Airway epithelial cell (primary cell): ENCODE results near the gene MSH5. TPM values are rescaled to one million over a fixed set of nuclear protein-coding genes. Genes with fewer than 3 reads are reported as not detected.

Experiments used
- total RNA-seq: library from RNA; depleted of rRNA; stranded (reverse); fragments of >200 nt; gene quantifications from 2 replicates; pipeline ENCODE4 v1.2.3, GENCODE V29; 2015

MSH5 gene
- total RNA-seq, 1 donor from 2014 or later = 10.5 TPM

Other genes starting within 250 kb of the MSH5 start
- gene MICB, start 241.9 kb upstream of the MSH5 start, total RNA-seq = 5.2 and 9.3 TPM in 2 replicates
- not detected in 2 replicates for gene MCCD1, start 211.0 kb upstream of the MSH5 start, total RNA-seq
- gene DDX39B, start 198.0 kb upstream of the MSH5 start, total RNA-seq = 291 and 399 TPM in 2 replicates
- 0.19 and 0.28 TPM in 2 replicates for gene ATP6V1G2, start 193.4 kb upstream of the MSH5 start, total RNA-seq
- gene NFKBIL1, start 192.4 kb upstream of the MSH5 start, total RNA-seq = 16.3 and 17.6 TPM in 2 replicates
- gene LTA, start 167.7 kb upstream of the MSH5 start, total RNA-seq = not detected in 2 replicates
- 0.23 and 0.28 TPM in 2 replicates for gene TNF, start 164.4 kb upstream of the MSH5 start, total RNA-seq
- 0.85 and 1.5 TPM in 2 replicates for gene LTB, start 157.6 kb upstream of the MSH5 start, total RNA-seq
- not detected in 2 replicates for gene LST1, start 153.7 kb upstream of the MSH5 start, total RNA-seq
- not detected in 2 replicates for gene NCR3, start 147.0 kb upstream of the MSH5 start, total RNA-seq
- gene AIF1, start 124.8 kb upstream of the MSH5 start, total RNA-seq = not detected in 2 replicates
- gene PRRC2A, start 119.3 kb upstream of the MSH5 start, total RNA-seq = 63.4 and 119 TPM in 2 replicates
- gene BAG6, start 87.3 kb upstream of the MSH5 start, total RNA-seq = 200 and 272 TPM in 2 replicates
- gene APOM, start 84.1 kb upstream of the MSH5 start, total RNA-seq = 2.3 and 3.9 TPM in 2 replicates
- gene C6orf47, start 79.2 kb upstream of the MSH5 start, total RNA-seq = 17.0 and 18.1 TPM in 2 replicates
- gene GPANK1, start 75.0 kb upstream of the MSH5 start, total RNA-seq = 14.5 and 14.7 TPM in 2 replicates
- gene CSNK2B, start 73.9 kb upstream of the MSH5 start, total RNA-seq = 236 and 271 TPM in 2 replicates
- 0.60 and 2.1 TPM in 2 replicates for gene LY6G5B, start 70.0 kb upstream of the MSH5 start, total RNA-seq
- 0.42 and 0.79 TPM in 2 replicates for gene LY6G5C, start 58.9 kb upstream of the MSH5 start, total RNA-seq
- 26.8 and 31.6 TPM in 2 replicates for gene ABHD16A, start 36.7 kb upstream of the MSH5 start, total RNA-seq
- not detected in 2 replicates for gene LY6G6F, start 33.1 kb upstream of the MSH5 start, total RNA-seq
- gene LY6G6D, start 24.7 kb upstream of the MSH5 start, total RNA-seq = not detected in 2 replicates
- gene LY6G6C, start 18.3 kb upstream of the MSH5 start, total RNA-seq = 1.5 and 3.7 TPM in 2 replicates
- 0.49 TPM in 1 of 2 replicates, not detected in the other for gene MPIG6B, start 16.6 kb upstream of the MSH5 start, total RNA-seq
- 28.1 and 43.2 TPM in 2 replicates for gene DDAH2, start 10.7 kb upstream of the MSH5 start, total RNA-seq
- 445 and 657 TPM in 2 replicates for gene CLIC1, start 3.5 kb upstream of the MSH5 start, total RNA-seq
- 0.63 and 2.0 TPM in 2 replicates for gene SAPCD1, start 22.7 kb downstream of the MSH5 start, total RNA-seq
- 1.6 and 2.8 TPM in 2 replicates for gene VWA7, start 37.3 kb downstream of the MSH5 start, total RNA-seq
- gene VARS1, start 55.7 kb downstream of the MSH5 start, total RNA-seq = 109 and 115 TPM in 2 replicates
- 73.8 and 83.4 TPM in 2 replicates for gene LSM2, start 67.0 kb downstream of the MSH5 start, total RNA-seq
- 0.14 and 0.21 TPM in 2 replicates for gene HSPA1L, start 75.3 kb downstream of the MSH5 start, total RNA-seq
- 85.4 and 93.2 TPM in 2 replicates for gene HSPA1A, start 75.5 kb downstream of the MSH5 start, total RNA-seq
- gene HSPA1B, start 87.7 kb downstream of the MSH5 start, total RNA-seq = 172 and 180 TPM in 2 replicates
- 34.1 and 39.3 TPM in 2 replicates for gene NEU1, start 122.8 kb downstream of the MSH5 start, total RNA-seq
- 4.2 and 7.5 TPM in 2 replicates for gene SLC44A4, start 139.0 kb downstream of the MSH5 start, total RNA-seq
- 29.7 and 35.3 TPM in 2 replicates for gene EHMT2, start 157.7 kb downstream of the MSH5 start, total RNA-seq
- gene ZBTB12, start 162.1 kb downstream of the MSH5 start, total RNA-seq = 0.46 and 0.99 TPM in 2 replicates
- 0.21 TPM in 1 of 2 replicates, not detected in the other for gene C2, start 187.7 kb downstream of the MSH5 start, total RNA-seq
- 3.1 and 3.9 TPM in 2 replicates for gene CFB, start 206.1 kb downstream of the MSH5 start, total RNA-seq
- 77.9 and 106 TPM in 2 replicates for gene NELFE, start 219.0 kb downstream of the MSH5 start, total RNA-seq
- gene SKIC2, start 219.2 kb downstream of the MSH5 start, total RNA-seq = 42.3 and 66.5 TPM in 2 replicates
- gene DXO, start 232.1 kb downstream of the MSH5 start, total RNA-seq = 16.1 and 17.8 TPM in 2 replicates
- gene C4A, start 242.1 kb downstream of the MSH5 start, total RNA-seq = 0.05 and 1.1 TPM in 2 replicates